Testis (tissue), 3 donors: Measurements from ENCODE around the gene CELA2A. TPM values are rescaled to one million over a fixed set of nuclear protein-coding genes. Genes with fewer than 3 reads are reported as not detected.
"Not testable (repeated sequence)": the region's sequence is repeated elsewhere in the genome, so short reads cannot be mapped to it uniquely, and the experiment has no call there.

Experiments
- DNase-seq: peaks from one replicate; pipeline ENCODE4 v3.0.0-alpha.2; 2019
- H3K27ac ChIP-seq, 2 donors: fragments of 200-600 bp; sonication (generic); one replicate each; pipeline ENCODE4 v1.5.1; 2019
- H3K27me3 ChIP-seq: fragments of 200-600 bp; sonication (generic); one replicate; pipeline ENCODE4 v1.5.1; 2019
- H3K36me3 ChIP-seq: fragments of 200-600 bp; sonication (generic); one replicate; pipeline ENCODE4 v1.5.1; 2017; ENCODE audit warnings: low read depth; ENCODE audit errors: missing control alignments
- H3K4me1 ChIP-seq: fragments of 200-600 bp; sonication (generic); one replicate; pipeline ENCODE4 v1.5.1; 2019
- H3K4me3 ChIP-seq, 2 donors: fragments of 200-600 bp; sonication (generic); one replicate each; pipeline ENCODE4 v1.5.1; 2017 to 2019
- H3K9me3 ChIP-seq: fragments of 200-600 bp; sonication (generic); one replicate; pipeline ENCODE4 v1.5.1; 2017
- CTCF ChIP-seq, 3 experiments: fragments of 450-650 bp in 2 of 3; fragments of 200-600 bp in 1 of 3; sonication (generic) in 1 of 3; IDR thresholded peaks; one replicate each; pipeline ENCODE4 v1.5.1; 2016 to 2019; ENCODE audit warnings: antibody characterized with exemption in 3 of 3, mild to moderate bottlenecking in 2 of 3, moderate library complexity in 1 of 3
- POLR2A ChIP-seq: fragments of 450-650 bp; IDR thresholded peaks from one replicate; pipeline ENCODE4 v1.6.1; 2017; ENCODE audit warnings: antibody characterized with exemption, mild to moderate bottlenecking, moderate library complexity
- WGBS, 2 donors: methylation state at CpG; one replicate each; pipeline ENCODE4 v1.1.5; 2018; 5-methylcytosine and 5-hydroxymethylcytosine counted together
- intact Hi-C: fragments of 100-400 bp; cut with DNase I; formaldehyde crosslinking; loops from one replicate; pipeline ENCODE4 v1.15.1; 2023; ENCODE audit warnings: low total_unique reads
- polyA plus RNA-seq: library from polyadenylated mRNA; stranded (reverse); fragments of 350-450 nt; fragmentation: Illumina TruSeq; extraction: RNeasy Lipid Tissue Mini Kit (QIAGEN cat#74804); gene quantifications from one replicate; pipeline ENCODE4 v1.2.3, GENCODE V29; 2014; ENCODE audit warnings: low read depth, low replicate concordance; ENCODE audit not compliant: insufficient read depth
- total RNA-seq, 2 donors: library from RNA; depleted of rRNA; stranded (reverse); fragments of >200 nt; gene quantifications; one replicate each; pipeline ENCODE4 v1.2.3, GENCODE V29; 2016

Gene CELA2A
- total and polyA plus RNA-seq, 3 donors from 2014 or later = 2.4 to 4.8 (median 3.7) TPM

GRCh38 chr1:15426492-15427279, 29.8 kb upstream of the CELA2A start:
- peak; percentile 83 for DNase-seq
- H3K4me1 ChIP-seq = peaks cover 42% of the 10 kb centered on the region

GRCh38 chr1:15427280-15427666, 29.3 kb upstream of the CELA2A start:
- no peaks in the 10 kb centered on the region for H3K36me3 ChIP-seq

More at GRCh38 chr1:15426492-15427279, 29.8 kb upstream of the CELA2A start:
- Histone ChIP-seq H3K27me3 (no peaks in the 10 kb centered on the region), H3K4me3 (no peak overlapping the region), H3K9me3 (no peaks in the 10 kb centered on the region), H3K36me3 (no peaks in the 10 kb centered on the region), H3K27ac (peak overlapping the region; percentile 24 to 41)
- WGBS, 2 donors = 59 to 63% methylated on average over 19 to 30 of the region's 30 CpGs
- TF ChIP-seq CTCF (IDR thresholded peaks at IDR 0.05) = peak; percentile 37 to 60 (median 51)
- no peak for TF ChIP-seq POLR2A
- intact Hi-C loops = loop anchor here (5.0 kb wide), 1 partner anchor 99 kb away; no protein-coding TSS in a partner anchor

GRCh38 chr1:15428252-15428651, 28.3 kb upstream of the CELA2A start:
- 84 to 90% methylated on average over 11 of the region's 11 CpGs for WGBS, 2 donors
- peaks cover 32% of the 10 kb centered on the region for H3K4me1 ChIP-seq
- DNase-seq, H3K36me3 ChIP-seq, H3K4me3 ChIP-seq, H3K27me3 ChIP-seq, H3K9me3 ChIP-seq: not testable (repeated sequence)
- intact Hi-C loops = loop anchor here (5.0 kb wide), 1 partner anchor 101 kb away; no protein-coding TSS in a partner anchor
- H3K27ac ChIP-seq = peak overlapping the region in 1 of 2 donors; percentile 24

More at GRCh38 chr1:15427280-15427666, 29.3 kb upstream of the CELA2A start:
- no peak for TF ChIP-seq POLR2A
- no peak for TF ChIP-seq CTCF (IDR thresholded peaks at IDR 0.05)
- H3K27ac ChIP-seq = peak overlapping the region; percentile 24 to 41
- intact Hi-C loops = loop anchor here (5.0 kb wide), 1 partner anchor 100 kb away; no protein-coding TSS in a partner anchor
- no peaks in the 10 kb centered on the region for H3K27me3 ChIP-seq
- DNase-seq = peak; percentile 71
- no peaks in the 10 kb centered on the region for H3K9me3 ChIP-seq
- no peak overlapping the region for H3K4me3 ChIP-seq
- peaks cover 39% of the 10 kb centered on the region for H3K4me1 ChIP-seq
- 51 to 58% methylated on average over 3 to 6 of the region's 6 CpGs for WGBS, 2 donors

- Histone ChIP-seq H3K4me1 (peaks cover 25% of the 10 kb centered on the region), H3K27ac (peak overlapping the region; percentile 5 to 70), H3K4me3 (no peak overlapping the region), H3K36me3 (no peaks in the 10 kb centered on the region), H3K27me3 (no peaks in the 10 kb centered on the region), H3K9me3 (no peaks in the 10 kb centered on the region)
- WGBS, 2 donors = 85 to 86% methylated on average over 16 to 17 of the region's 18 CpGs
- intact Hi-C loops = loop anchor here (5.0 kb wide), 1 partner anchor 102 kb away; no protein-coding TSS in a partner anchor
- DNase-seq = no peak
- no peak for TF ChIP-seq POLR2A
- no peak for TF ChIP-seq CTCF (IDR thresholded peaks at IDR 0.05)
Observed at GRCh38 chr1:15428815-15429435, 27.6 kb upstream of the CELA2A start.

- peaks cover 20% of the 10 kb centered on the region for H3K4me1 ChIP-seq
- DNase-seq = no peak
- H3K36me3 ChIP-seq = no peaks in the 10 kb centered on the region
- 85 to 87% methylated on average over 15 to 19 of the region's 19 CpGs for WGBS, 2 donors
- H3K4me3 ChIP-seq = no peak overlapping the region
- no peaks in the 10 kb centered on the region for H3K27me3 ChIP-seq
- intact Hi-C loops = loop anchor here (5.0 kb wide), 1 partner anchor 102 kb away; no protein-coding TSS in a partner anchor
- no peaks in the 10 kb centered on the region for H3K9me3 ChIP-seq
- H3K27ac ChIP-seq = no peak overlapping the region
- no peak for TF ChIP-seq CTCF (IDR thresholded peaks at IDR 0.05)
- no peak for TF ChIP-seq POLR2A
Observed at GRCh38 chr1:15429701-15430149, 26.8 kb upstream of the CELA2A start.
